GM12872 (cell line): ENCODE data around the gene ICAM3.

ENCODE experiments used
- CTCF ChIP-seq: IDR thresholded peaks from 3 replicates; pipeline ENCODE4 v1.5.1; 2011; ENCODE audit warnings: low read depth, mild to moderate bottlenecking, low read length, moderate library complexity; ENCODE audit not compliant: insufficient read depth

The ICAM3 gene

GRCh38 chr19:10289836-10290356, 49.5 kb downstream of the ICAM3 start, which contains the start of gene ICAM5:
ICAM5 (plus strand) TSS chr19:10289952; CDS start chr19:10290044, 92 bp downstream.
- no peak for TF ChIP-seq CTCF

- TF ChIP-seq CTCF, result no peak
These were observed 50.1 kb downstream of the ICAM3 start for GRCh38 chr19:10289167-10289835.

GRCh38 chr19:10288662-10289166, 50.7 kb downstream of the ICAM3 start:
- TF ChIP-seq CTCF, result no peak

- TF ChIP-seq CTCF, result no peak
These were observed 52.4 kb downstream of the ICAM3 start, which contains the start of gene ICAM4 for GRCh38 chr19:10286803-10287737. ICAM4 (plus strand) TSS chr19:10286955; CDS start chr19:10287013, 58 bp downstream.

- no peak for TF ChIP-seq CTCF
These were observed 54.0 kb downstream of the ICAM3 start for GRCh38 chr19:10285393-10285792.

- no peak for TF ChIP-seq CTCF
These were observed 54.5 kb downstream of the ICAM3 start for GRCh38 chr19:10284960-10285278.
